ENCODE data around the gene MYOCOS.
"Not testable (repeated sequence)": the region's sequence is repeated elsewhere in the genome, so short reads cannot be mapped to it uniquely, and the experiment has no call there.

The MYOCOS gene

DNA sequence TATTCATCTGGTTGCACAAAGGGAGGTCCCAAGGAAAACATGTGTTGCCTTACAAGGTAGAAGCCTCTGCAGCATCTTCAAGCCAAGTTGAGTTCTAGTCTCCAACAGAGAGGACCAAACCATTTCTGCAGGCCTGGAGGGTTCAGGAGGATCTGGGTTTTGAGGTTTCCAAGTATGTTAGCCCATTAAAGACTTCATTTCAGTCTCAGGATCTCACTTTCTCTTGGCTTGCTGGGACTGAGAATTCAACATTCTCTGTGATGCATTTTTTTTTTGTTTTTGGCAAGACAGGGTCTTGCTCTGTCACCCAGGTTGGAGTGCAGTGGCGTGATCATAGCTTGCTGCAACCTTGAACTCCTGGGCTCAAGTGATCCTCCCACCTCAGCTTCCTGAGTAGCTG, 8.8 kb upstream of the MYOCOS start:
- Histone ChIP-seq H3K9me2 (replicated peaks; ENCODE audit: insufficient read depth, low read length) (no peaks in the 10 kb centered on the region), H3K9ac (ENCODE audit: low read length) (no peak overlapping the region), H3K36me3 (ENCODE audit: low read length) (no peaks in the 10 kb centered on the region), H3K79me2 (ENCODE audit: insufficient read depth, low read length) (no peaks in the 10 kb centered on the region), H3K4me3 (ENCODE audit: insufficient read depth, low read length, poor library complexity, severe bottlenecking) (no peak overlapping the region), H4K20me1 (ENCODE audit: low read depth, low read length) (no peaks in the 10 kb centered on the region), H3F3A (ENCODE audit: insufficient read depth) (no peaks in the 10 kb centered on the region), H3K4me2 (ENCODE audit: low read depth, low read length, poor library complexity, severe bottlenecking) (no peak overlapping the region), H3K9me3 (ENCODE audit: insufficient read depth, low read length) (no peaks in the 10 kb centered on the region), H3K27me3 (ENCODE audit: low read length) (no peaks in the 10 kb centered on the region), H3K27ac (ENCODE audit: low read depth, low read length) (no peak overlapping the region), H2AFZ (ENCODE audit: low read depth, low read length, severe bottlenecking) (no peak overlapping the region)
- TF ChIP-seq EZH2phosphoT487 (conservative IDR thresholded peaks at IDR 0.05; ENCODE audit: low read length): no peak
- TF ChIP-seq, protein P1, sequence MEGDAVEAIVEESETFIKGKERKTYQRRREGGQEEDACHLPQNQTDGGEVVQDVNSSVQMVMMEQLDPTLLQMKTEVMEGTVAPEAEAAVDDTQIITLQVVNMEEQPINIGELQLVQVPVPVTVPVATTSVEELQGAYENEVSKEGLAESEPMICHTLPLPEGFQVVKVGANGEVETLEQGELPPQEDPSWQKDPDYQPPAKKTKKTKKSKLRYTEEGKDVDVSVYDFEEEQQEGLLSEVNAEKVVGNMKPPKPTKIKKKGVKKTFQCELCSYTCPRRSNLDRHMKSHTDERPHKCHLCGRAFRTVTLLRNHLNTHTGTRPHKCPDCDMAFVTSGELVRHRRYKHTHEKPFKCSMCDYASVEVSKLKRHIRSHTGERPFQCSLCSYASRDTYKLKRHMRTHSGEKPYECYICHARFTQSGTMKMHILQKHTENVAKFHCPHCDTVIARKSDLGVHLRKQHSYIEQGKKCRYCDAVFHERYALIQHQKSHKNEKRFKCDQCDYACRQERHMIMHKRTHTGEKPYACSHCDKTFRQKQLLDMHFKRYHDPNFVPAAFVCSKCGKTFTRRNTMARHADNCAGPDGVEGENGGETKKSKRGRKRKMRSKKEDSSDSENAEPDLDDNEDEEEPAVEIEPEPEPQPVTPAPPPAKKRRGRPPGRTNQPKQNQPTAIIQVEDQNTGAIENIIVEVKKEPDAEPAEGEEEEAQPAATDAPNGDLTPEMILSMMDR (IDR thresholded peaks at IDR 0.05; ENCODE audit: insufficient read depth, low read length, poor library complexity, severe bottlenecking): no peak

DNA sequence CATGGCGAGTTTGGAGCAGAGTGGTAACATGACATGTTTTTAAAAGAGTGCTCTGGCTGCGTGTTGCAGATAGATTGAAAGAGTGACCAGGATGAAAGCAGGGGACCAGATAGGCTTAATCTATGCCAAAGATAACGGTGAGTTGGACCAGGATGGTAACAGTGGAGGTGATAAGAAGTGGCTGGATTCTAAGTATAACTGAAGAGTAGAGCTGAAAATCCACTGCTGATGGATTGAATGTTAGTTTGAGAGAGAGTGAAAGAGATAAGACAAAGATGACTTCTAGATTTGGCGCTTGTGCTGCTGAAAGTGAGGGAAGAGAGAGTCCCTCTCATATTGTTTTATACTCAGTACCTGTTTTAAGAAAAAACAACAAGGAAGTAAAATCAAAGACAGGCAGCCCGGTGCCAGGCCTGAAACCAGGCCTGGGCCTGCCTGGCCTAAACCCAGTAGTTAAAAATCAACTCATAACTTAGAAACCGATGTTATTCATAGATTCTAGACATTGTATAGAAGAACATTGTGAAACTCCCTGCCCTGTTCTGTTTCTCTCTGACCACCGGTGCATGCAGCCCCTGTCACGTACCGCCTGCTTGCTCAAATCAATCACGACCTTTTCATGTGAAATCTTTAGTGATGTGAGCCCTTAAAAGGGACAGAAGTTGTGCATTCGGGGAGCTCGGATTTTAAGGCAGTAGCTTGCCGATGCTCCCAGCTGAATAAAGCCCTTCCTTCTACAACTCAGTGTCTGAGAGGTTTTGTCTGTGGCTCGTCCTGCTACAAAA, 6.7 kb upstream of the MYOCOS start:
- not testable (repeated sequence) for H3K4me3 ChIP-seq (ENCODE audit: insufficient read depth, low read length, poor library complexity, severe bottlenecking); H3K9ac ChIP-seq (ENCODE audit: low read length); H3K9me3 ChIP-seq (ENCODE audit: insufficient read depth, low read length); H3K36me3 ChIP-seq (ENCODE audit: low read length); H3F3A ChIP-seq (ENCODE audit: insufficient read depth); H2AFZ ChIP-seq (ENCODE audit: low read depth, low read length, severe bottlenecking); H3K79me2 ChIP-seq (ENCODE audit: insufficient read depth, low read length); H3K9me2 ChIP-seq (replicated peaks; ENCODE audit: insufficient read depth, low read length); H3K27me3 ChIP-seq (ENCODE audit: low read length); H3K4me2 ChIP-seq (ENCODE audit: low read depth, low read length, poor library complexity, severe bottlenecking); H3K27ac ChIP-seq (ENCODE audit: low read depth, low read length); H4K20me1 ChIP-seq (ENCODE audit: low read depth, low read length)

DNA sequence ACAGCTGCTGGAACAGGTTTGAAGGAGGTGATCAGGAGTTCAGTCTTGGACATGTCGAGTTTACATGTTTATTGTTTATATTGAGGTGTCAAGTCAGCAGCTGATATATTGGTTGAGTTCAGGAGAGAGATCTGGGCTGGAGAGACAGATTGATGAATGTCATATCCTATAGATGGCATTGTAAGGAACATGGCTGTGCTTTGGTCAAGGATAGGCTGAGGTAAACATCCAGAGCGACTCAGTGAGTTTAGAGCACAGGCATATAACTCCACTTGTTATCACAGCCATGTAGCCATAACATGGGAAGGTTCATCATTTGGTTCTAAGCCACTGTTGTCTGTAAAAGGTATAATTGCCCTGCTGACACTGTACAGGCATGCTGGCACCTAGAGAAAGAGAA, 5.5 kb upstream of the MYOCOS start:
- H3K36me3 ChIP-seq (ENCODE audit: low read length): no peaks in the 10 kb centered on the region
- no peak overlapping the region for H3K9ac ChIP-seq (ENCODE audit: low read length)
- no peaks in the 10 kb centered on the region for H3K27me3 ChIP-seq (ENCODE audit: low read length)
- no peak overlapping the region for H3K4me2 ChIP-seq (ENCODE audit: low read depth, low read length, poor library complexity, severe bottlenecking)
- TF ChIP-seq, protein P1 (IDR thresholded peaks at IDR 0.05; ENCODE audit: insufficient read depth, low read length, poor library complexity, severe bottlenecking): no peak
- TF ChIP-seq EZH2phosphoT487 (conservative IDR thresholded peaks at IDR 0.05; ENCODE audit: low read length): no peak
- H4K20me1 ChIP-seq (ENCODE audit: low read depth, low read length): no peaks in the 10 kb centered on the region
- no peaks in the 10 kb centered on the region for H3K79me2 ChIP-seq (ENCODE audit: insufficient read depth, low read length)
- no peaks in the 10 kb centered on the region for H3F3A ChIP-seq (ENCODE audit: insufficient read depth)
- no peaks in the 10 kb centered on the region for H3K9me3 ChIP-seq (ENCODE audit: insufficient read depth, low read length)
- no peak overlapping the region for H3K27ac ChIP-seq (ENCODE audit: low read depth, low read length)
- no peak overlapping the region for H3K4me3 ChIP-seq (ENCODE audit: insufficient read depth, low read length, poor library complexity, severe bottlenecking)
- no peaks in the 10 kb centered on the region for H3K9me2 ChIP-seq (replicated peaks; ENCODE audit: insufficient read depth, low read length)
- H2AFZ ChIP-seq (ENCODE audit: low read depth, low read length, severe bottlenecking): no peak overlapping the region

DNA sequence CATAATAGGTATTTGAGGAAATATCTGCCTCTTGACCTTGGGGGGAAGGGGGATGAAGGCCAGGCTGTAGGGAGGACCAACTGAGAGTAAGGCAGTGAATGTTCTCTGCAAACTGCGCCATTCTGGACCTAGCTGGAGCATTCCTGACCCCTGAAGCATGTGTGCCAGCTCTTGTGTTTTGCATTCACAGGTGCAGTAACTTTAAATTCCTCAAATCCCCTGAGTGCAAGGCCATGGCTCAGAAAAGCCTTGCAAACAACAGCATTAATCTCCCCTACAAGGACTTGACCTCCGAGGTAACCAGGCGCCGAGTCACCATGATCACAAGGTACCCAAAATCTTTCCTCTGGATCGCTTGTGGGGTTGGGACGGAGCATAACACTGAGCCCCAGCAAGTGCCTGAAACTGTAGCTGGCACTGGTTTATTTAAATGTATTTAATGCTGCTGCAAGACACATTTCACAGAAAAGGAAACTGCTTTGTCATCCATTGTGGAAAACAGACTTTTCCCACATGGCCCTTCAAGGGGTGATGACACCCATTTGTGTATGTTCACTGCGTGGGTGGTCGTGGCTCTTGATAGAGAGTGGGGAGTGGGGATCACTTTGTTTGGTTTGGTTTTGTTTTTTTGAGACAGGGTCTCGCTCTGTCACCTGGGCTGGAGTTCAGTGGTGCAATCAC, 1.7 kb downstream of the MYOCOS start:
- Histone ChIP-seq H4K20me1 (ENCODE audit: low read depth, low read length) (no peaks in the 10 kb centered on the region), H3K79me2 (ENCODE audit: insufficient read depth, low read length) (no peaks in the 10 kb centered on the region), H3K36me3 (ENCODE audit: low read length) (no peaks in the 10 kb centered on the region), H3F3A (ENCODE audit: insufficient read depth) (no peaks in the 10 kb centered on the region), H3K27ac (ENCODE audit: low read depth, low read length) (no peak overlapping the region), H3K4me3 (ENCODE audit: insufficient read depth, low read length, poor library complexity, severe bottlenecking) (no peak overlapping the region), H3K4me2 (ENCODE audit: low read depth, low read length, poor library complexity, severe bottlenecking) (no peak overlapping the region), H2AFZ (ENCODE audit: low read depth, low read length, severe bottlenecking) (no peak overlapping the region), H3K9me2 (replicated peaks; ENCODE audit: insufficient read depth, low read length) (no peaks in the 10 kb centered on the region), H3K9ac (ENCODE audit: low read length) (no peak overlapping the region), H3K9me3 (ENCODE audit: insufficient read depth, low read length) (no peaks in the 10 kb centered on the region), H3K27me3 (ENCODE audit: low read length) (no peaks in the 10 kb centered on the region)
- TF ChIP-seq, protein P1 (IDR thresholded peaks at IDR 0.05; ENCODE audit: insufficient read depth, low read length, poor library complexity, severe bottlenecking): no peak
- TF ChIP-seq EZH2phosphoT487 (conservative IDR thresholded peaks at IDR 0.05; ENCODE audit: low read length): no peak

All from SU-DHL-6 (cell line).